ENCODE results near the gene MFAP2.

DNA sequence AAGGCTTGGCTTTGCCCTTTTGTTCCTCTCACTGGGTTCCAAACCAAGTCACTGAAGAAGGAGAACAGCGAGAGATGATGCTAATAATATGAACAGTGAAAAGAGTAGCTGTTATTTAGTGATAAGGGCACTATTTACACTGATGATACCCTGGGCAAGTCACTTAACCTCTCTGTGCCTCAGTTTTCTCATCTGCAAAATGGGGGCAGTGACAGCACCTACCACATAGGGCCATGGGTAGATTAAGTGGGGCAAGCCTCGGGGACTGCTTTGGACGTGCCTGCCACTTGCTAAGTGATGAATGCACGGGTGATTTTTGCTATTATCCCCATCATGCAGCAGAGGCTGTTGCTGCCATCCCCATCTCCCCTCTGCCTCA lies 22.1 kb upstream of the MFAP2 start:
- TF ChIP-seq, protein P1, sequence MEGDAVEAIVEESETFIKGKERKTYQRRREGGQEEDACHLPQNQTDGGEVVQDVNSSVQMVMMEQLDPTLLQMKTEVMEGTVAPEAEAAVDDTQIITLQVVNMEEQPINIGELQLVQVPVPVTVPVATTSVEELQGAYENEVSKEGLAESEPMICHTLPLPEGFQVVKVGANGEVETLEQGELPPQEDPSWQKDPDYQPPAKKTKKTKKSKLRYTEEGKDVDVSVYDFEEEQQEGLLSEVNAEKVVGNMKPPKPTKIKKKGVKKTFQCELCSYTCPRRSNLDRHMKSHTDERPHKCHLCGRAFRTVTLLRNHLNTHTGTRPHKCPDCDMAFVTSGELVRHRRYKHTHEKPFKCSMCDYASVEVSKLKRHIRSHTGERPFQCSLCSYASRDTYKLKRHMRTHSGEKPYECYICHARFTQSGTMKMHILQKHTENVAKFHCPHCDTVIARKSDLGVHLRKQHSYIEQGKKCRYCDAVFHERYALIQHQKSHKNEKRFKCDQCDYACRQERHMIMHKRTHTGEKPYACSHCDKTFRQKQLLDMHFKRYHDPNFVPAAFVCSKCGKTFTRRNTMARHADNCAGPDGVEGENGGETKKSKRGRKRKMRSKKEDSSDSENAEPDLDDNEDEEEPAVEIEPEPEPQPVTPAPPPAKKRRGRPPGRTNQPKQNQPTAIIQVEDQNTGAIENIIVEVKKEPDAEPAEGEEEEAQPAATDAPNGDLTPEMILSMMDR (IDR thresholded peaks at IDR 0.05): no peak
- no peak for TF ChIP-seq POLR2A (IDR thresholded peaks at IDR 0.05)

All from heart left ventricle (tissue), 13 donors.